SW480 (cell line): ENCODE measurements around the gene CHST4.
"Not testable (repeated sequence)": the region's sequence is repeated elsewhere in the genome, so short reads cannot be mapped to it uniquely, and the experiment has no call there.

Source experiments
- DNase-seq: peaks from one replicate; pipeline ENCODE4 v3.0.0-alpha.2; 2016; ENCODE audit warnings: low spot score

Gene CHST4

DNA sequence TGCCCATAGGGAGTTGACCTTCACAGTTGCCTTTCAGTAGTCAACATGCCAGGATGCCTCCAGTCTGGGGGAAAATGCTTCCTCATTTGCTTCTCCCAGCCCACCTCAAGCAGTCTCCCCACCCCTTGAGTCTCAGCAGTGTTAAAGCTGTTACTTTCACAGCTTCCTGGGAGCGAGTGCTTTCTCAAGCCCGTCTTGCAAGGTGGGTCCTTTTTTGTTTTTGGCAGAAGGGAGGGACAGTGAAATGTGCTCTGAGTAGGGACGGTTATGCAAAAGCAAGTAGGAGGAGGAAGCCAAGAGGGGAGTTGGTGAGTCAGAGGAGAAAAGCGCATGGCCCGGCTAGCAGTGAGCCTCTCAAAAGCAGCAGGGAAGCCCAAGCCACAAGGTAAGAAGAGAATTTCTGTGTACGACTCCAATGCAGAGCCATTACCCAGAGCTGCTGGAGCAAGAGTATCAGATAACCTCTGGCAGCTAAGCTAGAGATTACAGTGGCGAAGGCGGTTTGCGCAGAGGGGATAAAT, at the start of gene CHST4:
Gene CHST4 (plus strand): TSS at position 316 of the 521 bp plus-strand sequence. CDS start 10,252 bp downstream, outside the sequence.
- DNase-seq: no peak

DNA sequence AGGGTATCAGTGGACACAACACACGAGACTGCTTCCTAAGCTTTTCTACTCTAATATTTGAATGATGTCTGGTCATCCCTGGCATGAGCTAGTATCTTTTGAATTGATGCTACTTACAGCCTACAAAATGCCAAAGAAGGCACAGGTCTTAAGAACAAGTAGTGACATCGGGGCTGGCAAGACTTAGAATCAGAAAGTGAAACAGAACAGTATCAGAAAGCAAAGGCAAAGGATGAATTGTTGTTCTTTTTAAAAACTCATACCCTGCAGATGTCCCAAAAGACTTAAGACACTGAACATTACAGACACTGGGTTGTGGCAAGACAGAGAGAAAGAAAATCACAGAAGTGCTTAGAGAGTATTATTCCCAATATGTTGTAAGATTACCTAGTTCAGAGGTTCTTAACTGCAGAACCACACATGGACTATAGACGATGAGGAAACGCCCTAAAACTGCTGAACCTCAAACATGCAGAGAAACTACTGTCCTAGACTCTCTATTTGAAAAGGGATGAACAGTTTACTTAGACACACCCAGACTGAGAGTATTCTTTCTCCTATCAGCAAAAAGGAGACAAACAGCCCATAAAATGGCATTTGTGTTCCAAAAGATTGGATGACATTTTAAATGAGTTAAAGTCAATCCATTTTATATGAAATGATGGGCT, 49.6 kb upstream of the CHST4 start:
- no peak for DNase-seq

DNA sequence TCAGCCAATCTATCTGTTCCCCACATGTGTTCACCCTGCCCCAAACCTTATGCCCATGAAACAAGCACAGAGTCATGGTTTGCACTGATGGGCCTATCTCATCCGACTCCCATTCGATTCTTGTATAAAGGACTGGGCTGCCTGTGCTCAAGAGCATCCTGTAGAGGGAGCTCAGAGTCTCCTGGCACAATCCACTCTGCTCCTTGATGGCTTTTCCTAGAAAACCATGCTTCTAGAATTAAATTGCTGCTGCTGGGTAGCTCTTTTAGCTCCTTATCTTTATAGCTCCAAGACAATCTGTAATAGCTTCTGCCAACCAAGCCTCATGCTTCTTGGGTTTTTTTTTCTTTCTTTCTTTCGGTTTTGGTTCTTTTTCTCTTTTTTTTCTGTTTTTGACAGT, 46.8 kb upstream of the CHST4 start:
- DNase-seq: peak; percentile 15

DNA sequence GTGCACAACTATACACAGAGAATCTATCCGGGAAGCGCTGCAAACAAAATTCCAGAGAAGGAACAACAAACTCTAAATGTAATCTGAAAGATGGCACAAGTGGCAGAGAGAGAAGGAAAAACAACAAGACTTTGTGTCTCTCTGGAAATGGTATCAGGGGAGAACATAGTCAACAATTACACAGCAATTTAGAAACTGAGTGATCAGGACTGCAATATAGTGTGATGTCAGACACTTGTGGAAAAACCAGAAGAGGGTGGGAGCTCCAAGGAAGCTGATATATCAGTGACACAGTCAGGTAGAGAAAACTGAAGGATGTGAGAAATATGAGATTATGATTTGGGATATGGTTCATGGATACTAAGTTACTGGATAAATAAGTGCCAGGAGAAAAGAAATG, 45.3 kb upstream of the CHST4 start:
- DNase-seq: no peak

DNA sequence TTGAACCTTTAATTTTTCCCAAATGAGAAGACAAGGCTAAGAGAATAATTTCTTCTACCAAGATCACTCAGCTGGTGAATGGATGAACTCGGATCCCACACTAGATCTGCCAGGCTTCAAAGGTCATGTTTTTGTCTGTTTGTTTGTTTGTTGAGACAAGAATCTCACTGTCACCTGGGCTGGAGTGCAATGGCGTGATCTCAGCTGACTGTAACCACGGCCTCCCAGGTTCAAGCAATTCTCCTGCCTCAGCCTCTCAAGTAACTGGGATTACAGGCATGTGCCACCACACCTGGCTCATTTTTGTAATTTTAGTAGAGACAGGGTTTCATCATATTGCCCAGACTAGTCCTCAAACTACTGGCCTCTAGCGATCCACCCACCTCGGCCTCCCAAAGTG, 43.7 kb upstream of the CHST4 start:
- no peak for DNase-seq

DNA sequence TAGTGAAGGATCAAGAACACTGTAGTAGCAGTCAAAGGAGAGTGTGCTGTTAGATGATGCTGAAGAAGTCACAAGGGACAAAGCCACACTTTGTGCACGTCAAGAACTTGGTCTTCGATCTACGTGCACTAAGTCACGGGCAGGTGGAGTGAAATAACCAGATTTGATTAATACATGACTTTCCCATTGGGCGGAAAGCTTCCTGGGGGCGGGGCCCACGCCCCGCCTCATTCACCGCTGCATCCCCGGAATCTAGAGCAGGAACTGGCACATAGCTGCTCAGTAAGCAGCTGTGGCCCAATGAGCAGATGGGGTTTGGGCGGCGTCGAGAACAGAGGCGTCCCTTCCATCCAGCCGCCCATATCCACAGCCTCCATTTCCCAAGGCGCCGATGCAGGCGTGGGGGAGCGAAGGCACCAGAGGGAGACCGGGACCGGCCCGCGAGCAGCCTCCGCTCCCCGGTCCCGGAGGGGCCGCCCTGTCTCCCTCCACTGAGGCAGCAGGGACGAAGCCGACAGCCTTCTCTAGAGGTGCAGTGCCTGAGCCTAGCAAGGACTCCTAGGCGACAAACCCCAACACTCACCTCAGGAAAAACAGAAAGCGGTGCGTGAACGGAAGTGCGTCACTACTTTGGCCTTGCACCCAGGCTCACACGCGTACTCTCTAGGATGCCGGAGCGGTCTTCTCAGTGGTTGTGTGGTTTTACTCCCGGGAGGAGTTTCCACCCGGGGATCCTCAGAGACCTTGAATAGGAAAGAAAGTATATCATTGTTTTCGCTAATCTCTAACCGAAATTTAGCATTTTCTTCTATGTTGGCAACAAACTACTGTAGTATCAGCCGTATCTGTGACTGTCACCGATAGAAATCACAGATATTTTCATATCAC, 42.0 kb upstream of the CHST4 start:
- peak; percentile 85 for DNase-seq

DNA sequence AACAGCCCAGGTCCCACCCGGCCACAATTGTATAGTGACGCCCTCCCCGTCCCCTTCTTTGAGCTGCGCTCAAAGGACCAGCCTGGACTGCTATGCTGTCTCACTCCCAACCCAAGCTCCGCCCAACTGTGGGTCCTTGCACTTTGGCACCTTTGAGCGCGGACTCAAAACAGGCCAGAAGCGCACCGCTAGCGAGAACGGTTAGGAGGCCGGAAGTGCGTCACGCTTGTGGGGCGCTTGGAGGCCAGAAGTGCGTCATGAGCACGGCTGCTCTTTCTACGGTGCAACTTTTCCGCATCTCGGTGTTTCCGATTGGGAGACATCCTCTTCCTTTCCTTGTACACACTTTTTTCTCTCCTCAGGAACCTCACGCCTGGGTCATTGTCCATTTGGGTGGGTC, 37.1 kb upstream of the CHST4 start, which contains the start of gene ZNF19:
Gene ZNF19 (minus strand): TSS at position 203 of the 400 bp plus-strand sequence. CDS start 7,210 bp downstream, outside the sequence.
- no peak for DNase-seq

DNA sequence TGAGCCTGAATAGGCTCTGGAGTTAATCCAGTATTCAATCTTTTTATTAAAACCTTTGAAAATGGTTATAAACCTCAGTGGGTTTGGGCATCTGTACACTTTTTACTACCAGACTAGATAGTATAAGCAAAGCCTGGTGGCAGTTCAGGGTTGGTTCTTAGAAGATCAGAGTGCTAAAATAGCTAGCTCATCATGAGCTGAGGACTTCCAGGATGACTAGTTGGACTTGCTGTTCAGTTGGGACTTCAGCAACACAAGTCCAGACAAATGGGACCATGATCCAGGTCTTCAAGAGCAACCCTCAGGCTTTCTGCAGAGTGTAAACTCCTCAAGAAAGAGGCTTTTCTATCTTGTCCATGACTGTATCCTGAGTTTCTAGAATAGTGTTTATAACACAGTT, 35.9 kb upstream of the CHST4 start:
- DNase-seq: no peak

DNA sequence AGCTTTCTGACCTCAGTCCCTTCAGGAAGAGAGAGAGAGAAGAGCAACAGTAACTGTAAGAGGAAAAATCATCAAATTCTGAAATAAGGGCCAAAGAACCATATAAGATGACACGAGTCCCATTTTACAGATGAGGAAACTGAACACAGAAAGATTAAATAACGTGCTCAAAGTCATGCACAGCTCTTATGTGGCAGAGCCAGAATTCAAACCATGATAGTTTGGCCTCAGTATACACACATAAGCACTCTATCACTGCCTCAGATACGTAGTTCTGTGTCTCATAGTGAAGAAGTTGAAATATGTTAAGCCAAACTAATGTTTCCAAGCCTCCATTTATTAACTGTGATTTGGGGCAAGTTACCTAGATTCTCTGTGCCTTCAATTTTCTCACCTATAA, 35.2 kb upstream of the CHST4 start:
- DNase-seq: no peak

DNA sequence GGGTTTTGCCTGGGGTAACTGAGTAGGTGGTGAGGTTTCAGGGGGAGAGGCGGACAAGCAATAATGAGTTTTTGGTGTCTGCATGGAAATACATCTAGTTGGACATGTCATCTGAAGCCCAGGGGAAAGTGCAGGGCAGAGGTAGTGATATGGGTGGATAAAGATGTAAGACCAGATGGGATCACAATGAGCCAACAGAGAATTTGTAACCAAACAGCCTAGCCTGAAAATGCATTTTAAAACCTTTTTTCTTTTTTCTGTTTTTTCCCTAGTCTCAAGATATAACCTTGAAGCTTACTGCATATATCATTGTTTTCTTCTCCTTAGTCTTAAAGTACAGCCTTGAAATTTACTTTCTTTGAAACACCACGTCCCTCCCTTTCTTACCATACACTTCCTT, 33.4 kb upstream of the CHST4 start:
- no peak for DNase-seq

DNA sequence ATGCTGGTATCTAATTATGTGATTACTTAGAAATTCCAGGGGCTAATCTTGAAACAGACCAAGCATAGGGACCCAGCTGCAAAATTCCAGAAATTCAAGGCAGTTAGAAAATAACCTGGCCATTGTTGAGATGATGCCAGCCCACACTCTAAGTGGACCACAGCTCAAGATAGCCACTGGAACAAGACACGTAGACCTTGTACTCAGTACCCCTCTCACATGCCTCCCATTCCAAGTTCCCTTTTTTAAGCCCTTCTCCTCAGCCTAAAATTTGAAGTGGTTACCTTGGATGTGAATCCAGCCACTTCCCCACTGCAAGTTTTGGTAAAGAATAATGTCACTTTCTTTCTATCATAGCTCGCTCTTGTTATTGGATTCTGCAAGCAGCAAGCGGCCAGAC, 33.0 kb upstream of the CHST4 start:
- no peak for DNase-seq

DNA sequence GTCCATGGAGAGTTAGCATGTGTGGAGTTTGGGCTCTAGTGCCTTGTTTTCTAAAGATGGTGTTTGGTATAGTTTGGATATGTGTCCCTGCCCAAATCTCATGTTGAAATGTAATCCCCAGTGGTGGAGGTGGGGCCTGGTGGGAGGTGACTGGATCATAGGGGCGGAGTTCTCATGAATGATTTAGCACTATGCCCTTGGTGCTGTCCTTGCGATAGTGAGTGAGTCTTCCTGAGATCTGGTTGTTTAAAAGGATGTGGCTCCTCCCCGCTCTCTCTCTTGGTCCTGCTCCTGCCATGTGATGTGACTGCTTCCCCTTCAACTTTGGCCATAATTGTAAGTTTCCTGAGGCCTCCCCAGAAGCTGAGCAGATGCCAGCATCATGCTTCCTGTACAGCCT, 28.2 kb upstream of the CHST4 start:
- DNase-seq: no peak

DNA sequence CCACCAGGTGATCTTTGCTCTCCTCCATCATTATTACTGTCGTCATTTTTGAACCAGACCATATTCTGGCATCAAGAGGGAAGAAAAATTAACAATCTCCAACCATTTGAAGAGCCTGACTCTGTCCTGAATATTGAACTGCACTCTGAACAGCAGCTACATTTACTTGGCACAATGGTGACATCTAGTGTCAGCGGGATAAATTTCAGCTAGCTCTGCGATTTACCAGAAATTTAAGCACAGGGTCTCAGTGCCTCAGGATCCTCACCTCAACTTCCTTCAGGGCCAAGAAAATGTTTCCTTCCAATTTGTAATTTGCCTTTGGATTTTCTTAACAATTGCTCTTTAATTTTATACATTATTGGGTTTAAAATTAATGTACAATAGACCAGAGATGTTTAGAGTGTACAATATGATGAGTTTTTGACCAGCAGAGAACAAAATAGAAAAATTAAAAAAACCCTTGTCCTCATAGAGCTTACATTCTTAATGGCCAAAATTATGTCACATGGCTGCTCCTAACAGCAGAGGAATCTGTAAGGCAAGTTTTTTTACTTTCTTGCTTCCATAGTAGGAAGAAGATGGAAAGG, 26.4 kb upstream of the CHST4 start:
- DNase-seq: peak; percentile 47

DNA sequence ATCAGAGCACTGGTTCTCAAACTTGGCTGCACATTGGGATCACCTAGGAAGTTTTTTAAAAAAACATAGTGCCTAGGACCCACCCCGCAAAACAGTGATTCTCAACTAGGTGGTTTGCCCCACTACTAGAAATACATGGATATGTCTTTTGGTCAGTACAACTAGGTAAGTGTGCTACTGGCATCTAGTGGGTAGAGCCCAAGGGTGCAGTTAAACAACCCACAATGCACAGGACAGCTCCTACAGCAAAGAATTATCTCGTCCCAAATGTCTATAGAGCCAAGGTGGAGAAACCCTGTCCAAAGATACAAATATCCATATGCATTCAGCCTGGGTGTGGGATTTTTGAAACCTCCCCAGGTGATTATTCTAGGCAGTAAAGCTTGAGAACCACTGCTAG, 25.3 kb upstream of the CHST4 start:
- DNase-seq: no peak

DNA sequence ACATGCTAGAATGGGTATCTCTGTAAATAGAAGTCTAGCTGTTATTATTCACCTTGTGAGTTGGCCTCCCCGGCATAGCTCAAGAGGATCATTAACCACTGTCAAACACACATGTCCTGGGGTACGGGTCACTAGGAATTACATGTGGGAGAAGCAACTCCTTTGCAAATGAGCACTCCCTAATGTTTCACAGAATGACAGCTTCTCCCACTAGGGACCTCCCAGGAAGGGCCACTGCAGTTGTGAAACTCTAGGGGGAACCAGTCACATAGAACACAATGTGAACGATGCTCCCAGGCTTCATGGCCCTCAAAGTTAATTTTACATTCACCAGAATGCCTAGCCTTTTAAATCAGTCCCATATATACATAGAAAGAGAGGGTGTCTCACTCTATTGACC, 24.7 kb upstream of the CHST4 start:
- no peak for DNase-seq

DNA sequence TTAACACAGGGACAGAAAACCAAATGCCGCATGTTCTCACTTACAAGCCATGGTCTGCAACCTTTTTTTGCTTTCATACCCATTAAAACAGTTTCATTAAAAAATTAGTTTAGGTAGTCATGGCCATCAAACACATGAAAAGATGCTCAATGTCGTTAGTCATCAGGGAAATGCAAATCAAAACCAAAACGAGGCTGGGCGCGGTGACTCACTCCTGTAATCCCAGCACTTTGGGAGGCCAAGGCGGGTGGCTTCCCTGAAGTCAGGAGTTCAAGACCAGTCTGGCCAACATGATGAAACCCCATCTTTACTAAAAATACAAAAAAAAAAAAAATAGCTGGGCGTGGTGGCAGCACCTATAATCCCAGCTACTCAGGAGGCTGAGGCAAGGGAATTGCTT, 22.2 kb upstream of the CHST4 start:
- DNase-seq: not testable (repeated sequence)

DNA sequence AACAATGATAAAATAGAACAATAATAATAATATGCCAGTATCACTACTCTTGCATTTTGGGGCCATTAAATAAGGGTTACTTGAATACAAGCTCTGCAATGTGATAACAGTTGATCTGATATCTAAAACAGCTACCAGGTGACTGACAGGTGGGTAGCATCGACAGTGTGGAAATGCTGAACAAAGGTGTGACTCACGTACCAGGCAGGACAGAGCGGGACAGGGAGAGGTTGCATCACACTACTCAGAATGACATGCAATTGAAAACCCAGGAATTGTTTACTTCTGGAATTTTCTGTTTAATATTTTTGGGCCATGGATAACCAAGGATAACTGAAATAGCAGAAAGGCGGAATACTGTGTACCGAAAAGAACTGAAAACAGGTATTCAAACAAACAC, 21.3 kb upstream of the CHST4 start:
- peak; percentile 61 for DNase-seq

DNA sequence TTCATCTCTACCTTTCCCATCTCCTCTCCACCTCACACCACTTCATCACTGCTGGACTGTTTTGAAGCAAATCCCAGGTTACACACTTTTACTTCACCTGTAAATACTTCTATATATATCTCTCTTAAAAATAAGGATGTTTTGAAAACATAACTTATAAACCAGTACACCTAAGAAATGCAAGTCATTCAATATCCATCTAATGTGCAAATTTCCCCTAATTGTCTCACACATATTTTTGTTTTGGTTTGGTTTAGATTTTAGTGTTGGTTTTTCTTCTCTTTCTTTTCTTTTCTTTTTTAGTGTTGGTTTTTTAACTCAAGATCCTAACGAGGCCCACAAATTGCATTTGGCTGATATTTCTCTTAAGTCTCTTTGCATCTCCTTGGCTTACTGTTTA, 19.2 kb upstream of the CHST4 start:
- no peak for DNase-seq

DNA sequence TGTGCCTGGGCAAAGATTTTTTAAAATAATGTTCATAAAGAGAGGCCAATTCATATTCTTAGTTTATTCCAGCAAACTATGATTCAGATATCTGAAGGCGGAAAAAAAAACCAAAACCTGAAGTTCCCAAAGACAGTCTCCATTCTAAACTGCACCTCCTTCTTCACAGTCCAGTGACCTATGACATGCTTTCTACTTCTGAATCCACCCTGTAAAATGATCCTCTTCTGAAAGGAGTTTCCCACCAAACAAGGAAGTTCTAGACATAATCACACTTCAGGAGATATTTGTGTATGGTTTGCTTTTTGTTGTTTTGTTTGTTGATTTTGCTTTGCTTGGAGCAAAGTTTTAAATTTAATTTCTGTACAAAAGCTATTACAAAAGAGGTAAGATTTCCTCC, 12.9 kb upstream of the CHST4 start:
- no peak for DNase-seq

DNA sequence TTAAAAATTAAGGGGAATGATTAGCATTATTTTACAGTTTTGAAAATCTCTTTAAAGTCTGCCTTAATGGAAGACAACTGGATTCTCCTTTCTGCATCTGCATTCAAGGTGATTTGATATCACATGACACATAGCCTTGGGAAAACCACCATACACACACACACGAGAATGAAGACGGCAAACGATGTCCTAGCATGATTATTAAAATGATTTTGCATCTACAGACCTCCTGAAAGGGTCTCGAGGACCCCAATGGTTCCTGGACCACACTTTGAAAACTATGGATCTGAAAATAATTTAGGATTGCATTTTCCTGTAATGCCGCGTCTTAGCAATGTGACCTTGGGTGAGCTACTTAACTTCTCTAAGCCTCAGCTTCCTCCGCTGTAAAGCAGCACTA, 11.8 kb upstream of the CHST4 start:
- DNase-seq: no peak

DNA sequence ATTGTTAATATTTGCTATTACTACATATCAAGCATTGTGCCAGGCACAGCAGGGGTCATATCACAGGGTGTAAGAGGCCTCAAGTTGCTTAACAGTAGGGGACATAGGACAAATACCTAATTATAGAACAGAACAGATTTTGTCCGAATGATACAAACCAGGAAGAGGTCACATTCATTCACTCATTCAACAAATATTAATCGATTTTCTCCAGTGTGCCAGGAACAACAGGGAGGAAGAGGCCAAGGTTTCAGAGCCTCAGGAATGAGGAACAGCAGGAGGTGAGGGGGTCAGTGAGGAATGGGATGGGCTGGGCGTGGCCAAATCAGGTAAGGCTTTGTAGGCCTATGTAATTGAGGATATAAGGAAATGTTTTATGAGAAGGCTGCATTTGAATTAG, 11.2 kb upstream of the CHST4 start:
- DNase-seq: no peak

DNA sequence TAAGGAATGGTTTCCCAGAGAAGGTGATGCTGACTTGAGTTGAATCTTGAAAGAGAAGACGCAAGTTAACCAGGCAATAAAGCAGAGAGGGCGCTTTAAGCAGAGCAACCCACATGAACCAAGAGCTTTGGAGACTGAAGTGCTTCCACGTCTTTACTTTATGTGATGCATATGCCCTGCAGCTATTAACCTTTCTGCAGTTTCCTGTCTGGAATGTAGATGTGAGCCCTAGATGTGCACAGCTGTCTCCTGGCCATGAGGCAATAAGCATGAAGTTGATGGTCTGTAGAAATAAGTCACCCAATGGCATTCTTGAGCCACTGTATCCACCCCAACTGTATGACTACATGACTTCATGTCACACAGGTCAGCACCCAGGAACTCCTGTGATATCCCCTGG, 5.7 kb upstream of the CHST4 start:
- no peak for DNase-seq
